Right lobe of liver (tissue), 6 donors: ENCODE results near the gene DPP7. TPM values are rescaled to one million over a fixed set of nuclear protein-coding genes. Genes with fewer than 3 reads are reported as not detected.

Experiments used
- ATAC-seq, 4 donors: fragments of 200-7000 bp; cut with Tn5 transposase; one replicate each; pipeline ENCODE4 v1.9.1; 2020; ENCODE audit warnings: mild to moderate bottlenecking in 4 of 4, moderate library complexity in 4 of 4
- DNase-seq, 3 donors: peaks; one replicate each; pipeline ENCODE4 v3.0.0-alpha.2; 2020
- H3K27ac ChIP-seq, 3 donors: fragments of 200-600 bp; one replicate each; pipeline ENCODE4 v1.8.0; 2022
- H3K27me3 ChIP-seq, 2 donors: fragments of 200-600 bp; one replicate each; pipeline ENCODE4 v1.8.0; 2022
- H3K36me3 ChIP-seq, 4 donors: fragments of 200-600 bp; sonication (generic) in 1 of 4; one replicate each; pipeline versions ENCODE4 v1.5.1 to v1.8.0; 2017 to 2022; ENCODE audit warnings: control low read depth in 1 of 4
- H3K4me1 ChIP-seq, 4 donors: fragments of 200-600 bp; sonication (generic) in 1 of 4; one replicate each; pipeline versions ENCODE4 v1.5.1 to v1.8.0; 2017 to 2022; ENCODE audit warnings: control low read depth in 1 of 4
- H3K4me3 ChIP-seq, 3 donors: fragments of 200-600 bp; one replicate each; pipeline ENCODE4 v1.8.0; 2022
- H3K9me3 ChIP-seq, 4 donors: fragments of 200-600 bp; sonication (generic) in 1 of 4; one replicate each; pipeline versions ENCODE4 v1.5.1 to v1.8.0; 2017 to 2022; ENCODE audit warnings: control low read depth in 1 of 4
- CTCF ChIP-seq, 4 donors: fragments of 200-600 bp in 3 of 4; fragments of 450-650 bp in 1 of 4; IDR thresholded peaks; one replicate each; pipeline versions ENCODE4 v1.5.1 to v1.8.0; 2016 to 2022; ENCODE audit warnings: antibody characterized with exemption in 4 of 4, mild to moderate bottlenecking in 2 of 4
- POLR2A ChIP-seq: fragments of 450-650 bp; IDR thresholded peaks from one replicate; pipeline ENCODE4 v1.6.1; 2017; ENCODE audit warnings: antibody characterized with exemption, mild to moderate bottlenecking
- WGBS: methylation state at CpG from one replicate; pipeline ENCODE4 v1.1.6; 2018; ENCODE audit warnings: low coverage, low lambda C conversion rate; ENCODE audit not compliant: insufficient coverage; ENCODE audit errors: missing lambda C conversion rate; 5-methylcytosine and 5-hydroxymethylcytosine counted together
- intact Hi-C, 2 donors: fragments of 100-400 bp; cut with DNase I; formaldehyde crosslinking; loops; one replicate each; pipeline versions ENCODE4 v1.11.2 to v1.14.1; 2022
- total RNA-seq, 6 experiments: library from RNA; depleted of rRNA in 2 of 6; stranded (reverse); fragments of >200 nt in 2 of 6; fragmentation: NEBNext Ultra II Directional in 3 of 6; extraction: Animal tissue kit (Norgen Biotek cat#: 25700) in 3 of 6; gene quantifications; one replicate each; pipeline versions ENCODE4 v1.1.0 to v1.2.4, GENCODE V29; 2016 to 2023
- donor health status: DM: no; HTN: yes; CAD: no.
- donor health status: DM: no; HTN: no; CAD: no.
- donor health status: DM: no; HTN: no; CAD: no.
- donor health status: DM: no; HTN: yes; CAD: no.
- donor health status: DM: no; HTN: yes; CAD: no.

DPP7 gene
- total RNA-seq, 6 experiments from 2014 or later, result 62.2 to 86.2 (median 66.2) TPM

- Histone ChIP-seq H3K4me3 (no peak overlapping the region), H3K27me3 (no peaks in the 10 kb centered on the region), H3K27ac (no peak overlapping the region), H3K9me3 (no peaks in the 10 kb centered on the region), H3K4me1 (no peaks in the 10 kb centered on the region), H3K36me3 (peaks cover 0 to 51% (median 6%) of the 10 kb centered on the region in 4 donors)
- intact Hi-C loops, result no loop called here
- 90% methylated on average over 26 of the region's 37 CpGs for WGBS
- DNase-seq, result no peak
- TF ChIP-seq POLR2A (no peak), CTCF (IDR thresholded peaks at IDR 0.05) (no peak)
- no peak for ATAC-seq
Measured at GRCh38 chr9:137103206-137103999, 11.1 kb downstream of the DPP7 start.

GRCh38 chr9:137099231-137099630, 15.3 kb downstream of the DPP7 start:
- DNase-seq (no peak), ATAC-seq (peak in 1 of 4 donors; percentile 37)
- H3K4me3 ChIP-seq, result no peak overlapping the region
- intact Hi-C loops, result loop anchor here in 1 of 2 donors (10.0 kb wide), 1 partner anchor 296 kb away; no protein-coding TSS in a partner anchor
- no peaks in the 10 kb centered on the region for H3K4me1 ChIP-seq
- TF ChIP-seq POLR2A (no peak), CTCF (IDR thresholded peaks at IDR 0.05) (no peak)
- H3K36me3 ChIP-seq, result peaks cover 0 to 35% (median 7%) of the 10 kb centered on the region in 4 donors
- H3K27ac ChIP-seq, result no peak overlapping the region
- no peaks in the 10 kb centered on the region for H3K9me3 ChIP-seq
- WGBS, result no CpG with 5 or more reads among the region's 14 CpGs
- no peaks in the 10 kb centered on the region for H3K27me3 ChIP-seq

- WGBS, result no CpG with 5 or more reads among the region's 20 CpGs
- ATAC-seq, result peak in 1 of 4 donors; percentile 10
- Histone ChIP-seq H3K36me3 (peaks cover 0 to 29% (median 7%) of the 10 kb centered on the region in 4 donors), H3K4me3 (no peak overlapping the region), H3K27me3 (no peaks in the 10 kb centered on the region), H3K27ac (no peak overlapping the region), H3K4me1 (no peaks in the 10 kb centered on the region), H3K9me3 (no peaks in the 10 kb centered on the region)
- intact Hi-C loops, result loop anchor here in 1 of 2 donors (10.0 kb wide), 1 partner anchor 297 kb away; no protein-coding TSS in a partner anchor
- DNase-seq, result no peak
- TF ChIP-seq POLR2A (no peak), CTCF (IDR thresholded peaks at IDR 0.05) (no peak)
Measured at GRCh38 chr9:137097761-137098462, 16.6 kb downstream of the DPP7 start.

- no peaks in the 10 kb centered on the region for H3K27me3 ChIP-seq
- 93% methylated on average over 20 of the region's 31 CpGs for WGBS
Measured at GRCh38 chr9:137096785-137097546, 17.6 kb downstream of the DPP7 start.

More at GRCh38 chr9:137096785-137097546, 17.6 kb downstream of the DPP7 start:
- Histone ChIP-seq H3K4me1 (no peaks in the 10 kb centered on the region), H3K4me3 (no peak overlapping the region), H3K27ac (no peak overlapping the region), H3K36me3 (peaks cover 0 to 29% (median 7%) of the 10 kb centered on the region in 4 donors), H3K9me3 (no peaks in the 10 kb centered on the region)
- DNase-seq, result no peak
- no peak for ATAC-seq
- intact Hi-C loops, result loop anchor here in 1 of 2 donors (10.0 kb wide), 1 partner anchor 298 kb away; no protein-coding TSS in a partner anchor
- TF ChIP-seq CTCF (IDR thresholded peaks at IDR 0.05), result no peak
- no peak for TF ChIP-seq POLR2A
